Measurements from ENCODE around the gene CHCHD6.

The CHCHD6 gene

GRCh38 chr3:126993436-126993835 is 289.4 kb downstream of the CHCHD6 start:
- ATAC-seq (replicated peaks): no peak
- H3K36me3 Mint-ChIP-seq (ENCODE audit: insufficient read depth): peaks cover 6% of the 10 kb centered on the region
- peak overlapping the region in 1 of 2 donors; percentile 41 for H3K27ac Mint-ChIP-seq
- no peak overlapping the region for H3K4me3 Mint-ChIP-seq
- no peaks in the 10 kb centered on the region for H3K27me3 Mint-ChIP-seq
- H3K4me1 Mint-ChIP-seq (ENCODE audit: low read depth in 2 of 2): peaks cover 8 to 13% of the 10 kb centered on the region in 2 donors
- no peaks in the 10 kb centered on the region for H3K9me3 Mint-ChIP-seq
- no peak for DNase-seq

- DNase-seq: no peak
- Mint-ChIP-seq H3K4me1 (ENCODE audit: low read depth in 2 of 2) (peaks cover 8 to 13% of the 10 kb centered on the region in 2 donors), H3K4me3 (no peak overlapping the region), H3K27me3 (no peaks in the 10 kb centered on the region), H3K9me3 (no peaks in the 10 kb centered on the region), H3K27ac (no peak overlapping the region), H3K36me3 (ENCODE audit: insufficient read depth) (peaks cover 6% of the 10 kb centered on the region)
- no peak for ATAC-seq (replicated peaks)
These were observed 290.7 kb downstream of the CHCHD6 start for GRCh38 chr3:126994661-126995245.

DNA sequence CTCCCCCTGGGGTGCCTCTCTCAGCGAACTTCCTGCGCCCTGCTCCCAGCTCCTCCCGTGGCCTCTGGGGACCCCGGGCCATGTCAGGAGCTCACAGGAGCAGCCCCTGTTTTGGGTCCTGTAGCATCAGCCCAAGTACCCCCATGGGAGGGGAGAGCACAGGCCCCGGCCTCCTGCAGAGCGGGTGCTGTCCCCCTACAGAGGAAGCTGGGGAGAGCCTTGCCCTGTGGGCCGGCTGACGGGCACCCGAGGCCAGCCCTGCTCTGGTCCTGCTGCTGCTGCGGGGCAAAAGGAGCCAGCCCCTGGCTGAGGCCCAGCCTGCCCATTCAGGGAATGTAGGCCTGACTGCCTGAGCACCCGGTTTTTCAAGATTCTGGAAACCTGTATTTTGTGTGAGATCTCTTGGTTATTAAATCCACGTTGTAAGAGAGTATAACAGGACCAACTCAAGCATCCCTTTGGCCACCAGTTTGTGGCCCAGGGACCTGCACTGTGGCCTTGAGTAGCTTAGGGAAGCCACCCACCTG is 291.3 kb downstream of the CHCHD6 start:
- H3K27ac Mint-ChIP-seq: no peak overlapping the region
- H3K9me3 Mint-ChIP-seq: no peaks in the 10 kb centered on the region
- H3K4me3 Mint-ChIP-seq: no peak overlapping the region
- ATAC-seq (replicated peaks): no peak
- peaks cover 8 to 13% of the 10 kb centered on the region in 2 donors for H3K4me1 Mint-ChIP-seq (ENCODE audit: low read depth in 2 of 2)
- H3K36me3 Mint-ChIP-seq (ENCODE audit: insufficient read depth): peaks cover 6% of the 10 kb centered on the region
- no peaks in the 10 kb centered on the region for H3K27me3 Mint-ChIP-seq
- DNase-seq: no peak

GRCh38 chr3:126995926-126996512 is 292.0 kb downstream of the CHCHD6 start:
- no peaks in the 10 kb centered on the region for H3K9me3 Mint-ChIP-seq
- H3K4me3 Mint-ChIP-seq: no peak overlapping the region
- peaks cover 6% of the 10 kb centered on the region for H3K36me3 Mint-ChIP-seq (ENCODE audit: insufficient read depth)
- H3K27ac Mint-ChIP-seq: no peak overlapping the region
- H3K27me3 Mint-ChIP-seq: no peaks in the 10 kb centered on the region
- H3K4me1 Mint-ChIP-seq (ENCODE audit: low read depth in 2 of 2): peaks cover 2 to 9% of the 10 kb centered on the region in 2 donors
- DNase-seq (no peak), ATAC-seq (replicated peaks) (no peak)

DNA sequence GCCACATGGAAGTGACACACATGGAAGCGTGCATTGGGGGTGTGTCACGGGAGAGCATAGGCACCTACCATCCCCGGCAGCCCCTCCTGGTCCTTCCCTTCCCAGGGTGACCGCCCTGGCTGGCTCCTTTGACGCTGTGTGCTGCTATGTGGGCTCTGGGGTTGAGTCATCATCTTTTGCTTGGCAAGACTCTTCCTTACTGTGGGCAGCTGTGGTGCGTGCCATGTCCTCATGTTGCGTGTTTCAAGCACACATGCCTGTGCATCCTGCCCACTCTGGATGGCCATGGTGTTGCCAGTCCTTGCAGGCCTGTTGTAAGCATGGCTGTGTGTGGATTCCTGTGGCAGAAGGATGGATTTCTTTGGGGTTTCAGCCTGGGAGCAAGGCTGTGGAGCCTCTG is 292.9 kb downstream of the CHCHD6 start:
- Mint-ChIP-seq H3K27ac (no peak overlapping the region), H3K9me3 (no peaks in the 10 kb centered on the region), H3K36me3 (ENCODE audit: insufficient read depth) (peaks cover 6% of the 10 kb centered on the region), H3K27me3 (no peaks in the 10 kb centered on the region), H3K4me3 (no peak overlapping the region), H3K4me1 (ENCODE audit: low read depth in 2 of 2) (peaks cover 0 to 7% of the 10 kb centered on the region in 2 donors)
- DNase-seq (no peak), ATAC-seq (replicated peaks) (no peak)

- no peak overlapping the region for H3K4me3 Mint-ChIP-seq
- no peaks in the 10 kb centered on the region for H3K9me3 Mint-ChIP-seq
- peaks cover 6% of the 10 kb centered on the region for H3K36me3 Mint-ChIP-seq (ENCODE audit: insufficient read depth)
- H3K27me3 Mint-ChIP-seq: no peaks in the 10 kb centered on the region
- no peak for DNase-seq
- no peak for ATAC-seq (replicated peaks)
- peaks cover 0 to 5% of the 10 kb centered on the region in 2 donors for H3K4me1 Mint-ChIP-seq (ENCODE audit: low read depth in 2 of 2)
- H3K27ac Mint-ChIP-seq: no peak overlapping the region
These were observed 293.5 kb downstream of the CHCHD6 start for GRCh38 chr3:126997455-126998038.

- no peak for DNase-seq
- Mint-ChIP-seq H3K4me1 (ENCODE audit: low read depth in 2 of 2) (peaks cover 0 to 5% of the 10 kb centered on the region in 2 donors), H3K36me3 (ENCODE audit: insufficient read depth) (peaks cover 6% of the 10 kb centered on the region), H3K27me3 (no peaks in the 10 kb centered on the region), H3K9me3 (no peaks in the 10 kb centered on the region), H3K27ac (no peak overlapping the region), H3K4me3 (no peak overlapping the region)
- ATAC-seq (replicated peaks): no peak
These were observed 294.3 kb downstream of the CHCHD6 start for GRCh38 chr3:126998320-126998719.

DNA sequence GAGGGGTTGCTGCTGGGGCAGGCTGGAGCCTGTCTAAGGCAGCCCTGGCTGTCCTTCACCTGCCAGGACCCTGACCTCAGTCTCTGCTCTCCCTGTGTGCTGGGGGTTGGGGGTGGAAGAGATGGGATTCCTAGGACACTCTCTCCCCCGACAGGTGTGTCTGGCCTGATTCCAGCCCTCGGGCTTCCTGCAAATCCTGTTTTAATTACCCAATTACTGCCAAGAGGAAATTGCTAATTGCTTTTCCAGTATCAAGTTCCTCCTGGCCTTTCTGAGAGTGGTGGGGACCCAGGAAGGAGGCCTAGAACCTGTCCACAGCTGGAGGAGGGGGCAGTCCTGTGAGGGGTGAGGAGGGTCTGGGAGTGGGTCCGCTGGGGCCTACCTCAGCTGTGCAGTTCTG is 294.7 kb downstream of the CHCHD6 start:
- Mint-ChIP-seq H3K27me3 (no peaks in the 10 kb centered on the region), H3K4me1 (ENCODE audit: low read depth in 2 of 2) (peaks cover 0 to 4% of the 10 kb centered on the region in 2 donors), H3K9me3 (no peaks in the 10 kb centered on the region), H3K4me3 (no peak overlapping the region), H3K36me3 (ENCODE audit: insufficient read depth) (peaks cover 3% of the 10 kb centered on the region), H3K27ac (no peak overlapping the region)
- DNase-seq (no peak), ATAC-seq (replicated peaks) (no peak)

- ATAC-seq (replicated peaks) (no peak), DNase-seq (no peak)
- Mint-ChIP-seq H3K27ac (no peak overlapping the region), H3K4me1 (ENCODE audit: low read depth in 2 of 2) (peaks cover 0 to 2% of the 10 kb centered on the region in 2 donors), H3K9me3 (no peaks in the 10 kb centered on the region), H3K4me3 (no peak overlapping the region), H3K36me3 (ENCODE audit: insufficient read depth) (peaks cover 2% of the 10 kb centered on the region), H3K27me3 (no peaks in the 10 kb centered on the region)
These were observed 295.3 kb downstream of the CHCHD6 start for GRCh38 chr3:126999383-126999782.

DNA sequence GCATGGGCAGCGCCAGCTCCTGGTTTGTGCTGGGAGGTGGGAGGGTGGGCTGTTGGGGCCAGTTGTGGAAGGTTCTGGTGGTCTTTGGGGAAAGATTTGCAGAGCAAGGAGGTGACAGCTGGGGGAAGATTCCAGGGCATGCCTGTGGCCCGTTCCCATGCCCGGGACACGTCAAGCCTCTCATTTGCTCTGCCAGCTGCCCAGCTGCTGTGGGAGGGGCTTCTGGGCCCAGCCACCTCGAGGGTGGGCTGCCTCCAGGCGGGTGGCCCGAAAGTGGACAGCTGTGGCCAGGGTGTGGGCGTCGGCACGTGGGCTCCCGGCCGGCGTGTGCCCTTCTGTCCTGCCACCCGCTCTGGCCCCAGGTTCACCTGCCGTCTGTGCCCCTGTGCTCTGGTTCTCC is 296.1 kb downstream of the CHCHD6 start:
- H3K4me1 Mint-ChIP-seq (ENCODE audit: low read depth in 2 of 2): peaks cover 0 to 2% of the 10 kb centered on the region in 2 donors
- peaks cover 7% of the 10 kb centered on the region for H3K36me3 Mint-ChIP-seq (ENCODE audit: insufficient read depth)
- DNase-seq (no peak), ATAC-seq (replicated peaks) (no peak)
- H3K9me3 Mint-ChIP-seq: no peaks in the 10 kb centered on the region
- no peaks in the 10 kb centered on the region for H3K27me3 Mint-ChIP-seq
- no peak overlapping the region for H3K27ac Mint-ChIP-seq
- H3K4me3 Mint-ChIP-seq: no peak overlapping the region

DNA sequence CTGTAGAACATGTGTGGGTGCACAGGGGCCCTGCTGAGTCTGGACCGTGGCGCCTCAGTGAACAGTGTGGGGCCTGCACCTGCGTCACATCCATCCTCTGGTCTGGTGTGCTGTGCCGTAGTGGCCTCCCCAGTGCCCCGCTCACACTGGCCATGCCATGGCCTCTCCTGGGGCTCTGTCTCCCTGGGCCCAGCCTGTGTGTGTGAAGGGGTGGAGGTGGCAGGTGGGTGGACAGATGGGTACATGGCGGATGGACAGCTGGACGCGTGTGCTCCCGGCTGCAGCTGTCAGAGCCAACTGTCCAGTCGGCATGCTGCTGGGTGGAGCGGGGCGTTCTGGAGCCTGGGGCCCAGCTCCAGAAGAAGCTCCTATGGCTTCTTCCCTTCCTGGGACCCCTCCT is 296.7 kb downstream of the CHCHD6 start:
- Mint-ChIP-seq H3K4me1 (ENCODE audit: low read depth in 2 of 2) (peaks cover 0 to 2% of the 10 kb centered on the region in 2 donors), H3K9me3 (no peaks in the 10 kb centered on the region), H3K36me3 (ENCODE audit: insufficient read depth) (peaks cover 7% of the 10 kb centered on the region), H3K27ac (no peak overlapping the region), H3K27me3 (no peaks in the 10 kb centered on the region), H3K4me3 (no peak overlapping the region)
- ATAC-seq (replicated peaks): no peak
- no peak for DNase-seq

- no peaks in the 10 kb centered on the region for H3K27me3 Mint-ChIP-seq
- DNase-seq (no peak), ATAC-seq (replicated peaks) (no peak)
- no peak overlapping the region for H3K4me3 Mint-ChIP-seq
- peak overlapping the region in 1 of 2 donors; percentile 55 for H3K27ac Mint-ChIP-seq
- no peaks in the 10 kb centered on the region for H3K9me3 Mint-ChIP-seq
- peaks cover 0 to 2% of the 10 kb centered on the region in 2 donors for H3K4me1 Mint-ChIP-seq (ENCODE audit: low read depth in 2 of 2)
- peaks cover 13% of the 10 kb centered on the region for H3K36me3 Mint-ChIP-seq (ENCODE audit: insufficient read depth)
These were observed 297.6 kb downstream of the CHCHD6 start for GRCh38 chr3:127001486-127002194.

DNA sequence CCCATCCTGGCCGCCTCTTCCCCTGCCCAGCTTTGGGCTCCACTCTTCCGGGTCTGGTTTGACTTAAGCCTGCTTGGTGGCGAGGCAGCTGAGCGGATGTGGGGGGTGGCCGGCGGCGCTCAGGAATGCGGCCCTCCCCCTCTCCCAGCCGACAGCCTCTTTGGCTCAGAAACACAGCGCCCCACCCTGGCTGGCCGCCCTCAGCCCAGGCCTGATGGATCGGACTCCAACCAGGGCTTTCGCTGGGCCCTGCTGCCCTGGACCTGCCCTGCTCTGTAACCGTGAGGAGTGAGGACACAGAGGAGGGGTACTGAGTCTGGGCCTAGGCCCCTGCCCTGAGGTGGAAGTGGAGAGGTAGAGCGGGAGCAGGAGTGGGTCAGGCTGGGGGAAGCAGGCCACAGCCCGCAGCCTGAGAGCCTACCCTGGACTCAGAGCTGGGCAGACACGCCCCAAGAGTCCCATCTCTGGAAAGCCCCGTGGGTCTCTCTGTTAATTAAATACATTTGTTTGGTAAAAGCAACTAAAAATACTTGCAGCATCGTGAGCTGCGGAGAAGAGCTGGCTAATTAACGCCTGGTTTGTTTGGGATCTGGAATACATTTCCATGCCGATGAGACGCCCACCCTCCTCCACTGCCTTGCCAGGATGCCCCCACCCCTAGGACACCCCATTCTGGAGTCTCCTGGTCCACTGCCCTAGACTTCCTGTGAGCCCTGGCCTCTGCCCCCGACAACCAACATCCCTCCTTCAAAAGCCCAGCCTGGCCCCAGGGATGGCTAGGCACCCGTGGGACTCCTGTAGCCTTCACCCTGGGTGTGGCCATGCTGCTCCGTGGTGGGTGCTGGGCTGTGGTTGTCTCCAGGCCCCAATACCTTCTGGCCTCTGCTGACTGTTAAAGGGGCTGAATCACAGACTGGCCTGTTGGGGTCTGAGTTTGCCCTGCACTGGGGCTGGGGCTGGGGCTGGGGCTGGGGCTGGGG is 298.4 kb downstream of the CHCHD6 start:
- H3K9me3 Mint-ChIP-seq: no peaks in the 10 kb centered on the region
- H3K4me3 Mint-ChIP-seq: no peak overlapping the region
- H3K27ac Mint-ChIP-seq: peak overlapping the region in 1 of 2 donors; percentile 55
- peaks cover 0 to 3% of the 10 kb centered on the region in 2 donors for H3K4me1 Mint-ChIP-seq (ENCODE audit: low read depth in 2 of 2)
- no peak for DNase-seq
- H3K27me3 Mint-ChIP-seq: no peaks in the 10 kb centered on the region
- peaks cover 17% of the 10 kb centered on the region for H3K36me3 Mint-ChIP-seq (ENCODE audit: insufficient read depth)
- peak; percentile 41 for ATAC-seq (replicated peaks)
